Skin of body (tissue), 2 donors: ENCODE measurements around the gene WFIKKN1. TPM values are rescaled to one million over a fixed set of nuclear protein-coding genes. Genes with fewer than 3 reads are reported as not detected.

Experiments used
- DNase-seq: peaks from one replicate; lab custom pipeline; 2025; lab: John Stamatoyannopoulos, UW
- total RNA-seq: library from RNA; depleted of rRNA; stranded (reverse); fragments of >200 nt; gene quantifications from one replicate; pipeline ENCODE4 v1.2.3, GENCODE V29; 2014

The WFIKKN1 gene
- total RNA-seq, 1 donor from 2014 or later = 0.20 TPM

DNA sequence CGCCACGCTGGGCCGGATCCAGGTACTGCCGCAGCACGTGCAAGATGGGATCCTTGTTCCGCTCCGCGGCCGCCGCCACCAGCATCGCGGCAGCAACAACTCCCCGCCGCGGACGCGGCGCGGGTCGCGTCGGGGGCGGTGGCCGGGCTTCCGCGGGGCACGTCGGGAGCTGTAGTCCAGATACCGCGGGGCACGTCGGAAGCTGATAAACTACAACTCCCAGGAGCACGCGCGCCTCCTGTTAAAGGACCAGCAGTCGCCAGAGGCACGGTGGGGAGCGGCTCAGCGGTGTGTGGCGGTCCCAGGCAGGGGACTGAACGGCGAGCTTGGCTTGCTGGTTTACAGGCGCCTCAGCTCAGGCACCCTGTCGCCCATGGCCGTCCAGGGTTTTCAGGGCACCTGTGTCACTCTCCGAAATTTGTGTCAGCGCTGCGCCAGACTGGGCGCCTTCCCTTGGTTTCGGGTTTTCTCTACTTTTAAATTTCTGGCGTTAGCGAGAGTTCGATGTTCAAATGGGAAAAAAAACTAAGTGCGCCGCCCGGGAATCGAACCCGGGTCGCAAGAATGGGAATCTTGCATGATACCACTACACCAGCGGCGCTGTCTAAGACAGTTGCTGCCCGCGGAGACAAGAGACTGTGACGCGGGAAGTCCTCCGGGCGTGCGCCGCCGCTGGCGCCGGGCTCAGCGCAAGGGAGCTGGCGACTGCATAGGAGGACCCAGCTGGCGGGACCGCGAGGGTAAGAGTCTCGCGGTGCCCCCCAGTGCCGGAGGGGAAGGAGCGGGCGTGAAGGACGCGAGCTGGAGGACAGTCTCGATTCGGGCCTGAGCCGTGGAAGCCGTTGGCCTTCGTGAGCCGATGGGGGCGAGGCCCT, 5.7 kb downstream of the WFIKKN1 start, which contains the start of gene METTL26:
TSS of gene METTL26 (minus strand) at position 100 of the 875 bp plus-strand sequence. CDS start at position 85, 15 bp downstream.
- peak; percentile 92 for DNase-seq

DNA sequence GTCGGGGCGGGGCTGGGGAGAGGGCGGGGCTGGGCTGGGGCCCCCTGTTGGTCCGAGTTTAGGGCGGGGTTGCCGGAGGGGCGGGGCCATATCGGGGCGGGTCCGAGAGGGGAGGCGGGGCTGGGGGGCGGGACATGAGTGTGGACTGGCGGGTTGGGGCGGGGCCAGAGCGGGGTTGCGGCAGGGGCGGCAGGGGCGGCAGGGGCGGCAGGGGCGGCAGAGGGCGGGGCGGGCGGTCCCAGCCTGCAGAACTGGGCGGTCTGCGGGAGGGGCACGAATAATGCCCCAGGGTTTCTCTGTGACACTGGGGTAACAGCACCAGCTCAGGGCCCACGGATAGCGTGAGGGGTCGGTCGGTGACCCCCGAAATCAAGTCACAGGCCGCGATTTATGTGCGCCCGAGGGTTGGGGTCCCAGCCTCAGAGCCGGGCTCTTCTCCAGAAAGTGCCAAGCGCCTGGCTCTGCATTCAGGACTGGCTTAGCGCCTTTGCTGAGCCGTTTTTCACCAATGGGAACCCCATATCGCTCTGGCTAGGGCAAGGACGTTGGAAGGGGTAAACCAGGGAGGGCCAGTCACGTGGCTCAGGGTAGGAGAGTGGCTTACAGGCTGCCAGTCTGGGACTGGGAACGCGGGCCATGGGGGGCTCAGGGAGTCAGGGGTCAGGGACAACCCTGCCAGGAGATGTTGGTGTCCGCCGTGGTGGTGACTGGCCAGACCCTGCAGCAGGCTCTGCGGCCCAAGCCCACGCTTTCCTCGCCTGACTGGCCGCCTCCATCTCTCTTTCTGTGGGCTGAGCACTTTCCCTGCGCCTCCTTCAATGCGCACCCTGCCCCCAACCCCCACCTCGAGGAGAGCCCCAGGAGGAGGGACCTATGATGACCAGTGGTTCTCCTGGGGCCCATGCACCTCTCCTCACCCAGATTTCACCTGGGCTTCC, 6.6 kb downstream of the WFIKKN1 start:
- peak; percentile 92 for DNase-seq

DNA sequence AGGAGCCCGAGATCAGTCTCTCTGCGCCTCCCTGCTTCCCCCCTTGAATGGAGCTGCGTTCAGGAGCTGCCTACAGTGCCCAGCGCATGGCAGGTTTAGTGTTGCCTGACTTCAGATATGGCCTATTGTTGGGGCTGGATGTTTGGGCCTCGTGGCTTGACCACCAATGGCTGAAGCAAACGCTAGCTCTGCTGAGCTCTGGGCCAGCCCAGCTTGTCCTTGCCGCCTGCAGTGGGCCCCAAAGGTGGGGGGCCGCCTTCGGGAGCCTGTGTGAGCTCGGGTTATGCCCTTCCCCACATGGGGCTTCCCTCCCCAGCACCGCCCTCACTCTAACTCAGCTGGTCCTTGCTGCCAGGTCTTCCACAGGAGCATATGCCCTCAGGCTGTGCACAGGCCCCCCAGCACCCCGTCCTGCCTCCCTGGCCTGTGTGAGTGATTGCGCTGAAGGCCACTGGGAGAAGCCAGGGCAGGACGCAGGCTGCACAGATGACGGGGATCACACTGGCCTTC, 7.3 kb downstream of the WFIKKN1 start:
- no peak for DNase-seq

DNA sequence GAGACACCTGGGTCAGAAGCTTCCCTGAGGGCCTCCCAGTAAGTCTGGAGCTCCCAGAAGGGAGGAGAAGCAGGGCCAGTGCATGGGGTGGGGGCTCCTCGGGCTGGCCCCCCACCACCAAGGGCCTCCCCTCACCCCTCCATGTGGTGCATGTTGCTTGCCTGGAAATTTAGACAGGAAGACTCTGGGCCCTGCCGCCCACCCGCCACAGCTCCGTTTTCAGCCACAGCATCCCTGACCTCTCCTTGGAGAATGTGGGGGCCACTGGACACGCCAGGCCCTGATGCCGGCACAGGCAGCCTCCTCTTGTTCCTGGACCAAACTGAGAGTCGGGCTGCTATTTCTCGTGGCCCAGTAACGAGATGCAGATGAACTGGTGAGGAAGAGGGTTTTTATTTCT, 8.1 kb downstream of the WFIKKN1 start:
- no peak for DNase-seq

DNA sequence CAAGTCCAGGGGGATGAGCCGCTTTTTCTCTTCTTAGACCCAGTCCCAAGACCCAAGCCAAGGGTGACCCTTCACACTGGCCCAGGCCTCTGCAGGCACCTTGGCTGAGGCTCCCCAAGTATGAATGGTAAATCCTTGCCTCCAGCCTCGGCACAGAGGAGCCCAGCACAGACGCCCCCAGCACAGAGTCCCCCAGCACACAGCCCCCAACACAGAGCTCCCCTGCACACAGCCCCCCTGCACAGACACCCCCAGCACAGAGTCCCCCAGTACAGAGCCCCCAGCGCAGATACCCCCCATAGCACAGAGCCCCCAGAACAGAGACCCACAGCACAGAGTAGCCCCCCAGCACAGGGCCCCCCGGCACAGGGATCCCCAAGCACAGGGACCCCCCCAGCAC, 9.8 kb downstream of the WFIKKN1 start:
- DNase-seq = no peak

DNA sequence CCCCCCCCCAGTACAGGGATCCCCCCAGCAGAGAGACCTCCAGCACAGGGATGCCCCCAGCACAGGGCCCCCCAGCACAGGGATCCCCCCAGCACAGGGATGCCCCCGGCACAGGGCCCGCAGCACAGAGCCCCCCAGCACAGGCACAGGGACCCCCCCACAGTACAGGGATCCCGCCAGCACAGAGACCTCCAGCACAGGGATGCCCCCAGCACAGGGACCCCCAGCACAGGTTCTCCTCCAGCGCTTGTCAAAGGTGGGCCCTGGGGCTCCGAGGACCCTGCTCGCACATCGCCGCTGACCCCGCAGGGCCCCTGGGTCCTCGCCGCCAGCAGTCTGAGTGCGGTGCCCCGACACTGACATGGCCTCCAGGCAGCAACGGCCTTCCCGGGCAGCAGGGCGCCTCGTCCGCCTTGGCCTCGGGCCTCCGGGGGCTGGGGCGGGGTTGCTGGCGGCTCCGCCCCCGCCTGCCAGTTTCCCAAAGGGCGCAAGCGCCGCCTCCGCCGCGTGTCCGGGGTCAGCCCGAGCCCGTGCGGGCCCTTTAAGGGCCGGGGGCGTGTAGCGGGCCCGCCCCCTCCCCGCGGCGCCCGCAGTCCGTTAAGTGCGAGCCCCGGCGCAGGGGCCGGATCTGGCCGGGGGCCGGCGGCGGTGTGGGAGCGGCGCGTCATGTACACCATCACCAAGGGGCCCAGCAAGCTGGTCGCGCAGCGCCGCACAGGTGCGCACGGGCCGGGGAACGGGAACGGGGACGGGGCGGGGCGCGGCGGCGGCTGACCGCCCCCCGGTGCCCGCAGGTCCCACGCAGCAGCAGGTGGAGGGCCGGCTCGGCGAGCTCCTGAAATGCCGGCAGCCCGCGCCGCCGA, 10.8 kb downstream of the WFIKKN1 start, which contains the start of gene MCRIP2:
TSS of gene MCRIP2 (plus strand) at position 503 of the 863 bp plus-strand sequence. CDS start at position 667, 164 bp downstream.
- peak; percentile 30 for DNase-seq

DNA sequence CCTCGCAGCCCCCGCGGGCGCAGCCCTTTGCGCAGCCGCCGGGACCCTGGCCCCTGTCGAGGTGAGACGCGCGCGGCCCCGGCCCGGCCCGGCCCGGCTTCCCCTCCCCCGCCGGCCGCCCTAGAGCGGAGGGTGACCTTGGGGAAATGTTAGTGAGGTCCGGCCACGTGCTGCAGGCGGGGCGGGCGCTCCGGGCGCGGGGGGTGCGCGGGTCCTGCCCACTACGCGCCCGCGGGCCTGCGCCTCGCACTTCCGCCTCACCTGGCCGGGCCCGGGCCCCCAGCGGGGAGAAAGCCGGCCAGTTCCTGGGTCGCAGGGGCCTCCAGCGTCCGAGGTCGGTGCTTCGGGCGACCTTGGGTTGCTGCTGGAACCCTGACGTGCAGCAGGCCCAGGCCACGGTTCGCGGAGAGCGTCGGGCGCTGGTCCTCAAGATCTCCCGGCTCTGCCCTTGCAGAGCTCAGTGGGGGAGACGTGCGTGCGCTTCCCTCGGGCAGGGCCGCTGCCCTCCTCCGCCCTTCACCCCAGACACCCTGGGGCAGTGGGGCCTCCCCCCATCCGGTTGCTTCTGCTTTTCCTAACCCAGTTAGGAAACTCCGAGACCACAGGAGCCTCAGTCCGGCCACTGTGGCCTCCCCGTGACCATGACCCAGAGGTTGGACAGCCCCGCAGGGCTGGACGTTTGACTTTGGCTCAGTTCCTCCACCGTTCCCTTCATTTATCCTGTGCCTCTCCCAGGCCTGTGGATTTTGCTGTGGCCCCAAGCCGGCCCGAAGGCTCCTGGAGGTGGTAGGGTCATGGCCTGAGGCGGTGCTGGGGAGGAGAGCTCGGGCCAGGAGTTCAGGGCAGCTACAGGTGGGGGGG, 11.6 kb downstream of the WFIKKN1 start:
- no peak for DNase-seq

DNA sequence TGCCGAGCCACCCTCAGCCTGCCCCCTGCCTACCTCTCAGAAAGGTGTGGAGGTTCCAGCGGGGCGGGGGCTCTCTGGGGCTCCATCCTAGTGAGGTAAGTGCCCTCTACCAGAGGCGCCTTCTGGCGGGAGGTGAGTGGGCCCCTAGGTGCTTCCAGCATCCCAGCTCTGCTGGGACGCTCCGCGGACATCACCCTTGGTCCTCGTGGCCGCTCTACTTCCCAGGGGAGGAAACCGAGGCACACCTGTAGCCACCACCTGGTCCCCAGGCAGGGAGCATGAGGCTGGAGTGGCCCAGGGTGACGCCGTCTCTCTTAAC, 12.2 kb downstream of the WFIKKN1 start:
- no peak for DNase-seq

DNA sequence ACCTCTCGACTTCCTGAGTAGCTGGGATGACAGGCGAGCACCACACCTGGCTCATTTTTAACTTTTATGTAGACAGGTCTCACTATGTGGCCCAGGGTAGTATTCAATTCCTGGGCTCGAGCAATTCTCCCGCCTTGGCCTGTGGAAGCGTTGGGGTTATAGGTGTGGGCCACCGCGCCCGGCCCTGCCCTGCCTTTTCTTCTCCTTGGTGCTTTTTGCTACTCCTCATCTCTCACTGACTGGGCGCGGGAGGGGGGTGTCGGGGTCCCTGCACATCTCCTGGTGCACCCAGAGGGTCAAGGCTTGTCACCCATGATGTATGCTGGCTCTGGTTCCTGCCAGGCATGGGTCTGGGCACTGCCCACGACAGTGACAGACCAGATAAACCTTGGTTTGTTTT, 13.8 kb downstream of the WFIKKN1 start:
- DNase-seq = no peak

DNA sequence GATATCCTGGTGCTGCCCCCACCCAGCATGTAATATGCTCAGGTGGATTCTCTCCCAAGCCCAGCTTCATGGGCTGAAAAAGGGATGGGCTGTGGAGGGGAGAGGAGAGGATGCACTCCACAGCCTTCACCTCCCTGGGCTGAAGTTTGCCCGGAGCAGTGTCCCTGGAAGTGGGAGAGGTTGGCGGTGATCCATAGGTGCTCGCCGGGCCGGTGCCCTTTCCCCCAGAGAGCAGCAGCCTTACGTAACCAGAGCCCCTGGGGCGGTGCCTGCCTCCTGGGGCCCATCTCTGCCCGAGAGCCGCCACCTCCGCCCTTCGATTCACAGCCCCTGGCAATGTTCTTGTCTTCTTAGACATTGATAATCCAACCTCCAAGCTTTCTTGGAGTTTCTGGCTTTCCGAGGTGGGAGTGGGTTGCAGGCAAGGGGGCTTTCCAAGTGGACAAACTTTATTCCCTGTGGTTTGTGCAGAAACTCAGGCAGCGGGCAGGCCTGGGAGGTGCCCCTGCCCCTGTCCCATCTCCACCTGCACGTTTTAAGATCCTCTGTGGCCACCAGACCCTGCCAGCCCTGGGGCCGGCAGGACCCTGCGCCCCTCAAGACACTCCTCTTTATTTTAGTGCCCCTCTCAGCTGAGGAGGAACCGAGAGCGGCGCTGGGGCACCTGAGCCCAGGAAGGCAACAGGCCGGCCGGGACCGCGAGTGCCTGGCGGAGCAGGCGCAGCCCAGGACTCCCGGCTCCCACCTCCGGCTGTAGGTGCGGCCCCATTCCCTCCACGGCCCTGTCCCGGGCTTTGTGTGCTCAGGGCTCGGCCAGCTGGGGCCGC, 15.3 kb downstream of the WFIKKN1 start:
- no peak for DNase-seq

DNA sequence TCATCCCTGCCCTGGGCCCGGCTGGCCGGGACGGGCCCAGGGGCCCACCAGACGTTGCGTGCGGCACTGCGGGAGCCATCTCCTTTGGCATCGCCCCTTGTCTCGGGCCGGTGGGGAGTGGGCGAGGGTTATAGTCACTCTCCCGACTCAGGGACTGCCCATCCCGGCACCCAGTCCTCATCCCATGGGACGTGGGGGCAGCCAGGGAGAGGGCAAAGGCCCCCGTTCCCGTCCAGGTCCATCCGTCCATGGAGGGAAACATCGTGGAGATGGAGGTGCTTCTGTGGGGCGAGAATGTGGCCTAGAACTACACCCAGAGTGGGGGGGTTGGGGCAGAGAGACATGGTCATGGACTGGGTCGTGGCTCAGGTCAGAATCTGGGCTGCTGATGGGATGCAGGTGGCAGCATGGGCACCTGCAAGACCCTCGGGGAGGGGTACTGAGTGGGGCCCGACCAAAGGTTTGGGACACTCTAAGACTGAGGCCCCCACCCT, 15.9 kb downstream of the WFIKKN1 start:
- no peak for DNase-seq

DNA sequence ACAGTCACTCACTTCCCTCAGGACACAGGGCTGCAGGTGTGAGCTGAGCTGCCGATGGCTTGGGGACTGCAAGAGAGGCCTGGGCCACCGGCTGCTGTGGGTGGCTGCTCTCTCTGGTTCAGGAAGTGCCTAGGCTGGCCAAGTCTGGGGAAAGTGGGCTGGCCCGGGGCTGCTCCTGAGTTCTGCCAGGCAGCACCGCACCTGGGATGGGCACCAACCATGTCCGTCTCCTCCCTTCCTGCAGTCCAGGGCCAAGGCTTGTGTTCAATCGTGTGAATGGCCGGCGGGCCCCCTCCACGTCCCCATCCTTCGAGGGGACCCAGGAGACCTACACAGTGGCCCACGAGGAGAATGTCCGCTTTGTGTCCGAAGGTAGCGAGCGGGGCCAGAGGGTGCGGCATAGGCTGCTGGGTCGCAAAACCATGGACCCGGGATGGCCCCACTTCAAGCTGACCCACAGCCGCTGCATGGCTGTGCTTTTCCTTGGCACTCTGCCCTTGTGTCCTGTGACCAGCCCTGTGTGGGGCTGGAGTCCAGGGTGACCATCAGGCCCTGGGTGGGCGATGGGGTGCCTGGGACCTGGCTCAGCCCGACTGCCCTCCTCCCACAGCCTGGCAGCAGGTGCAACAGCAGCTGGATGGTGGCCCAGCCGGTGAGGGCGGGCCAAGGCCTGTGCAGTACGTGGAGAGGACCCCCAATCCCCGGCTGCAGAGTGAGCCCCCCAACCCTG, 16.6 kb downstream of the WFIKKN1 start:
- DNase-seq = no peak

DNA sequence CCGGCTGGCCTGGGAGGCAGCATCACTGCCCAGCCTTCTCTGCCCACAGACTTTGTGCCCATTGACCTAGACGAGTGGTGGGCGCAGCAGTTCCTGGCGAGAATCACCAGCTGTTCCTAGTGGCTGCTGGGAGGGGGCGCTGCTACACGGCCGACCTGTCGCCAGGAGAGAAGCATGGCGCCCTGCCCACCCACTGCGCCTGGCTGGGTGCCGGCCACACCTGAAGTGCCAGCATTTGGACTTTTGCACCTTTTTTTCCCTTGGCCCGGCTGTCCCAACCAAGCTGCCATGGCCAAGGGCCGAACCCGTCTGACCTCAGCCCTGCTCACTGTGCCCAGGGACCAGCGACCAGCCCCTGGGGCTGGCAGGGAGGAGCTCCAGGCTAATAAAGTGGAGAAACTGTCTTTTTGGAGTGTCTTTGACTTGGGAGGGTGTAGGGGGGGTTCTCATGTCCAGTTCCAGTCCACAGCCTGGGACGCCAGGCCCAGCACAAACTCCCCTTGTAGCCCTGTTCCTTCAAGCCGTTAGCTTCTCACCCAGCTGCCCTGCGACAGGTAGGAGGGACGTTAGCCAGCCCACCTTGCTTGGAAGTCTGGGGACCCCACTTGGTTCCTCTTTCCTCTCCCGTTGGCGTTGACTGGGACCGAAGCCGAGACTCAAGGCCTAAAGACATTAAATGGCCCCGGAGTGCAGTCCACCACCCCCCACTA, 17.4 kb downstream of the WFIKKN1 start:
- no peak for DNase-seq

DNA sequence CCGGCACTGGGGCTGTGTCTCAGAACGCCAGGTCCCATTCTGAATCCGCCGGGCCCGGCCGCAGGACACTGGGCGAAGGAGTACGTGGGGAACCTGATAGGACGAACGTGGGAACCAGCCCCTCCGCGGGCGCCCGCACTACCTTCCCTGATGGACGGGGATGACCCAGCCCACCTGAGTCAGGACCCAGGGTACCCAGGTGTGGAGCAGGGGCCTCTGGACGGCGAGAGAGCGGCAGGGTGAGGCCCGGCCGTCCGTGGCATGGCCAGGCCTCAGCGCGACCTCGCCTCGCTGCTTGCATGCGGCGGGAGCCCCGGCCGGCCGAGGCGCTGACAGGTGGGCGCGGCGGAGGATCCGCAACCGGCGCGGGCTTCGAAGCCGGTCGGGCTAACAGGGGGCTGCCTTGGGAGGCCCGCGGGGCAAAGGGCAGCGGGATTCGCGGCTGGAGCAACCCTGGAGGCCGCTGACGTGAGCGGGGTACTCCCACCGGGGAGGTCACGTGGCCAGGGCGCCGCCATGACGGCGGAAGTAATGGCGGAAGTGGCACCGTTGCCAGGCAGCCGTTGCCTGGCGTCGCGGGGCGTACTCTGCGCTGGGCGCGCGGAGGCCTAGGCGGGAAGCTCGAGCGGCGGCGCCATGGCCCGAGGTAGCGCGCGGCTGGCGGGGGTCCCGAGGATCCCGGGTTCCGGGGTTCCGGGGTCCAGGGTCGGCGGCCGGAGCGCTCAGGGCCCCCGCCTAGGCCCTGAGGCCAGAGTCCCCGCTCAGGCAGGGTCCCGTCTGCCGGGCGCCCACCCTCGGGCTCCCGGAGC, 18.2 kb downstream of the WFIKKN1 start, which contains the start of gene WDR90:
TSS of gene WDR90 (plus strand) at position 585 of the 809 bp plus-strand sequence. CDS start at position 637, 52 bp downstream.
- DNase-seq = peak; percentile 85

DNA sequence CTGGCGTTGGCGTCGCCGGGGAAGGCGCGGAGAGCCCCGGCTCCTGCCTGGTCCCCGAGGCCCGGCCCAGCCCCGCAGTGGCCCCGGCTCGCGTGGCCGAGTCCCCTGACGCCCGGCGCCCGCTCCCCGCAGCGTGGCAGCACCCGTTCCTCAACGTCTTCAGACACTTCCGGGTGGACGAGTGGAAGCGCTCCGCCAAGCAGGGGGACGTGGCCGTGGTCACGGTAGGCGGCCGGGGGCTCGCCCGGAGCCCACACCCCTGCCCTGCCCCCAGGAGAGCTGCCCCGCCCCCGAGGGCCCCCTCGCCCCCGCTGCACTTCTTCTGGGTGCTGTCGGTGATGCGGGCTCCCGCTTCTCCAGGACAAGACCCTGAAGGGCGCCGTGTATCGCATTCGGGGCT, 18.8 kb downstream of the WFIKKN1 start:
- DNase-seq = no peak

DNA sequence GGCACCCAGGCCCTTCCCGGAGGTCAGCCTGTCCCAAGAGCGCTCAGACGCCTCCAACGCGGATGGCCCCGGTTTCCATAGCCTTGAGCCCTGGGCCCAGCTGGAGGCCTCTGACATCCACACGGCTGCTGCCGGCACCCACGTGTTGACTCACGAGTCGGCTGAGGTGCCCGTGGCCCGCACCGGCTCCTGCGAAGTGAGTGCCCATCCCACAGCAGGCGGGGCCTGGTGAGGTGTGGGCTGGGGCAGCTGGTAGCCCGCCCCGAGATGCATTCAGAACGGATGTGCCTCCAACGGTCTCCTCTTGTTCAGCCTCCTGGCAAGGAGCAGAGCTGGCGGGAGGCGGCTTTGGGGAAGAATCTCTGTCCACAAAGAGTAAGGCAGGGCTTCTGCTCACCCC, 21.1 kb downstream of the WFIKKN1 start:
- DNase-seq = no peak
